NOMO-1 treated with dmso at 0.1 percent for 144 hours (cell line): ENCODE measurements around the gene THRB.

Source experiments
- DNase-seq: peaks from one replicate; lab custom pipeline; 2025; ENCODE audit not compliant: unreplicated experiment; lab: John Stamatoyannopoulos, UW

The THRB gene

GRCh38 chr3:24157106-24157505 is 337.5 kb downstream of the THRB start:
- no peak for DNase-seq

DNA sequence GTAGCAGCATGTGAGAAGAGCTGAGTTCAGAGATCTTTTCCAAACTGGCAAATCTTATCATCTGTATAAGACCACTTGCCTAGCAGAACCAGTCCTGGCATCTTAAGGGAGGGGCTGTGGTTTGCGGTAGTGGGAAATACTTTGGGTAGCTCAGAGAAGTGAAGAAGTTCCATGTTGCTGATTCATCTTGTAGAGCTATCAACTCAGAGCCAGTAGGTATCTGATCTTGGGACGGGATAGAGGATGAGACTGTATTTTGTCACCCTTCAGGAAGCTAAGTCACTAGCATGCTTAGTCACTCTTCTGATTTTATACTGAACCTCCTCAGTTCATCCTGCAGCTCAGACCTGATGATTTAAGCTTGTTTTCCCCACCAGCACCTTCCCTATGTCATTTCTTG is 338.2 kb downstream of the THRB start:
- DNase-seq = no peak

GRCh38 chr3:24155276-24155675 is 339.4 kb downstream of the THRB start:
- DNase-seq = no peak

- DNase-seq = no peak
These were observed 339.9 kb downstream of the THRB start for GRCh38 chr3:24154781-24155180.

- DNase-seq = no peak
These were observed 340.5 kb downstream of the THRB start for GRCh38 chr3:24154013-24154695.

DNA sequence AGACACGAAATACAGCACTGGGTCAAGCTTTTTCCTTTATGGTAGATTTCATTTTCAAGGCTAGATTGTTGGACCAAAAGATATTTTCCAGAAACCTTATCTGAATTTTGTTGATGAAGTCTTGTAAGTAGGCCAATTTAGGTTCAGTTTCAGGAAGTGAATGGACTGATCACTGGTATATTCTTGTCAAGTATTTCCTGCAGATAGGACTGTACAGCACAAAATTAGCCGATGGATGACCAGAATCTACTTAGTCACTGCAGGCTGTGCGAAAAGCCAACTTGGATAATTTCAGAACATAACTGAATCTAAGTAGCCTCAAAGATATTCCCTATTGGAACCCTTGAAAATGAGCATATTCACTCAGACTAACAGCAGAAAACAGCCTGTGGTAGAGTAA is 343.1 kb downstream of the THRB start:
- DNase-seq = no peak

GRCh38 chr3:24149032-24149431 is 345.6 kb downstream of the THRB start:
- no peak for DNase-seq

DNA sequence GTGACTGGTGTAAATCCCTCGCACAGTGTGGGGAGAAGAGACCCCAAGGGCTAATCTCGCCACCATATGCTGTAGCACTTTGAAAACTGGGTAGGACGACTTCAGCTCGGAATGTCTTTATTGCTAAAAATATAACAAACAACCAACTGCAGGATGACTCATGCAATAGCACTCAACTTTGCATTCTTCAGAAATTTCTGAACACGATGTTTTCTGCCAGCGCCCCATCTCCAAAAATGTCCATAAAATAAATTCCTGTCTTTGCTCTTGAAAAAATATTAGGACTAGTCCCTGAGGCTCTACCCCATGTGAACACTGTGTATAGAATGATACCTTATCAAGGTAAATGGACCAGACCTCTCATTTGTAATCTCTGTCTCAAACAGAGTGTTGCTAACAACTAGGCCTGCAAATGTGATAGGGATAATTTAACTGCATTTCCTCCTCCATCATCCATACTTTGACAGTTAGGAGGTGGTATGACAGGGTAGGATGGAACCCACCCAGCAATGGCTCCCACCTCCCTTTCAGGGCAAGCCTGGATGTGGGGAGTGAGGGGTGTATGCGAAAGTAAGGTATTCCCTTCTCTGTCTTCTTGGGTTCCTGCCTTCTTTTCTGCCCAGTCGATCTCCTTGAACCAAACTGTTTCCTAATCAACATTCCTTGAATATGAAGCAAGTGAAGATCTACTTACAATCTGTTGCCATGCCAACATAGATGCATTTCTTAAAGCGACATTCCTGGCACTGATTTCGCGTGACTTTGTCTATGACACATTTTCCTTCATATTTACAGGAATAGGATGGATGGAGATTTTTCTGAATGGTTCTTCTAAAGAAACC is 348.4 kb downstream of the THRB start:
- DNase-seq = no peak

GRCh38 chr3:24145481-24145880 is 349.2 kb downstream of the THRB start:
- no peak for DNase-seq

GRCh38 chr3:24142127-24142526 is 352.5 kb downstream of the THRB start:
- no peak for DNase-seq

DNA sequence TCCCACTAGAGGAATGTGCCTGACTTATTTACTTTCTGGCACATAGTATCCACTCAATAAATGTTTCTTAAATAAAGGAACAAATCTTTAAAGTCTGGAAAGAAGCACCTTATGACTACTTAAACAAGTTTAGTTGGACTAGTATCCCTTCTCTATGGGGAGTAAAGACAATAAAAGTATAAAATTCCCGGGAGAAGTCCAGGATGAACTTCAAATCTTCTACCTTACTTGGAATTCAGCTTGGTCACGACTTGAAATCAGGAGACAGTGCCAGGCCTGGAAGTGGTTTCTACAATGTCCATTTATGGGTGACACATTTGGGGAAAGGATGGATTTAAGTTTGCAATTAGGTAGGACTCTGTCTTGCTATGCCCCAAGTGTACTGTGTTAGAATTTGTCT is 353.1 kb downstream of the THRB start:
- DNase-seq = no peak

DNA sequence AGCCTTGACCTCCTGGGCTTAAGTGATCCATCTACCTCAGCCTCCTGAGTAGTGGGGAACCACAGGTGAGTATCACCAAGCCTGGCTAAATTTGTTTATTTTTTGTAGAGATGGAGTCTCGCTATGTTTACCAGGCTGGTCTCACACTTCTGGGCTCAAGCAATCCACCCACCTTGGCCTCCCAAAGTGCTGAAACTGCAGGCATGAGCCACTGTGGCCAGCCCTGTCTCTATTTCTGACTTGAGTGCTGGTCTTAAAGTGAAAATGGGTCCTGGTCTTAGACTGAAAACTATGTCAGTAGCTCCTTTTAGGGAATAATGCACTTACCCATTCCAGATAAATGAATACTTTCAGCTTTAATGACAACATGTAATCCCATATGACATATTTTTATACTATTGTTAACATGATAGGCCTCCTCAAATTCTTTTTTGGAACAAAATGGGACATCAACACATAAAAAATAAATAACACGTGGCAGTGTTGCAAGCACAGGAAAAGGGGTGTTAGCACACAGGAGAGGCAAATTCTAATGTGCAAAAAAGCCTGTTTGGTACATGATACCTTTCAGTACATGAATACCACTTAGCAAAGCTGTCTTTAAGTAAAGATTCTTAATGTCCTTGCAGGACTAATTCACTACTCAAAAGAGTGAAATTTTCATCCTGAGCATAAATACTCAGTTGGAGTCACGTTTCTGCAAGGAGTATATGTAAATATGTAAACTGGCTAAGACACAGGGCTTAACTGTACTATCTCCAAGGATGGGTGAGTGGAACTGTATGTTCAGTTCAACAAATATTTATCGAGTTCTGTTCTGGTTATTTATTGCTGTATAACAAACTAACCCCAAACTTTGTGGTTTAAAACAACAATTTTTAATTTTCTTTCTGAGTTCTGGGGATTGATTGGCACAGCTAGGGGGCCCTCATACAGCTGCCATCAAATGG is 354.9 kb downstream of the THRB start:
- DNase-seq = no peak

DNA sequence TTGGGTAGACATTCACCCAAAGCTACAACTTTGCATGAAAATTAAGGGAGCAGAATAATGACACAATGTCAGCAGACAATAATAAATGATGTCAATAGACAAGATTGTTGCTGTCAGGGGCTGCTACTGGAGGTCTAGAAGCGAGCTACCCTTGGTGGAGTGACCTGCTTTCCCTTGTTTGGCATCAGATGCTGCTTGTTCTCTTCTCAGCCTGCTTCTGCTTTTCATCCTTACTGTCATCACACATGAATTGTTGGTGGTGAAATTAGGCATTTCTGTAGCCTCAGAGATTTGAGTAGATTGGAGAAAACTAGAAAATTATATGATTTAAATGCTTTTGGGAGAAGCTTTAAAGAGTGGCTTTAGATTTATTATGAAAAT is 355.8 kb downstream of the THRB start:
- no peak for DNase-seq

GRCh38 chr3:24137958-24138875 is 356.4 kb downstream of the THRB start:
- no peak for DNase-seq

- no peak for DNase-seq
These were observed 357.3 kb downstream of the THRB start for GRCh38 chr3:24137334-24137733.

DNA sequence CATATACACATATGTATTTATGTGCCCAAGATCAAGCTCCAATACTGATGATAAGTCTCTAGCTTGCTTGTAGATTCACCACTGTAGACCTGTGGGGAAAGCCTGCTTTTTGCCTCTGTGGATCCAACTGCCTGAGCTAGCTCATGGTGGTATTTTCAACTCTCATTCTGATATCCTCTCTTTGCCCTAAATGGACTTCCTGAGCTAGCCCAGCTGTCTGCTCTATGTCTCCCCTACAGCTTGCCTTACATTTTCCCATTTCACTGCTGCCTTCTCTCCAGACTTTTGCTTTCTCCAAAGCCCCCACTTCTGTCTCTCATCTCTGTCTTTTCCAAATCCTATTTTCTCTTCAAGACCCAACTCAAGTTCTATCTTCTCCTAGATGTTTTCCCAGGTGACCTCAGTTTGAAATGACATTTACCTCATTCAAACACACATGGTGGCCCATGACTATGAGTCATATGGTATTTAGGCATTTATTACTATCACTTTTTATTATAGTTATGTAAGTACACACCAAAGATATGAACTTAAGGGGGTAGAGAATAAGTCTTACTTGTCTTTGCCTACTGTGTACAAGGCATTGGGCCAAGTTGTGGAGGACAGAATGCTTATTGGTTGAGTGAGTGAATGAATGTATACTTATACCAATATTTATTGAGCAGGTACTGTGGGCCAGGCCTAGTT is 357.9 kb downstream of the THRB start:
- DNase-seq = no peak

DNA sequence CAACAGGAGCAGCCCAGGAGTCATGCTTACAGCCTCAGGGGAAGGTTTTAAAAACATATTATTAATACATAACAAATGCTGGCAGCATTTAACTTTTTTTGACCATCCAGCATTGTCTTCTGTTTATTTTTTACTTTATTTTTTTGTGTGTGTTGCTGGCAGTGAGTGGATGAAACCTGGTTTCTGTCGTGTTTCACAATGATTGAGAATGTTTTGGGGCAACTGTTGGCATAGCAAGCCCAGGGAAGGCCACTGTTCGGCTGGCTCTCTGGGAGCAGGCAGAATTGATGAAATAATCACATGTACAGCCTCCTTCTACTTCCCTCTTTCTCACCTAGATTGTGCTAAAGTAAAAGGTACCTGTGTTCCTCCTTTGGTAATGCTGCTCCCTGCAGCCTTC is 359.4 kb downstream of the THRB start:
- DNase-seq = no peak

GRCh38 chr3:24133942-24134341 is 360.7 kb downstream of the THRB start:
- DNase-seq = no peak

- no peak for DNase-seq
These were observed 361.2 kb downstream of the THRB start for GRCh38 chr3:24133436-24133835.

DNA sequence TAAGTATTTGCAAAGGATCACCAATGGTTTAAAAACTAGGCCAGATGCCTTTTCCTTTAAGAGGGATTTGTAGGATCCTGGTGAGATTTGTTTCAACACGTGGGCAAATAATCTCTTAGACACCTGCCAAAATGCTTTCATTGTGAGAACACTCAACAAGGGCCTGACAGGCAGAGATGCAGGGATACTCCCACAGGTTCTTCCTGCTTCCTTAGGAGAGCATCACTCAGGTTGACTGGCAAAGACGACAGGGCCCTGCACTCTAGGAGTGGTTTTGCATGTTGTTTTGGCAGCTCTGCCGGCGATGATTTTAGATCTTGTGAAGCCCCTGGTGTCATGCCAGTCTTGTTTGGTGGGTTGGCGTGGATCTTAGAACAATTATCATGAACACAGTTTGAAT is 365.1 kb downstream of the THRB start:
- DNase-seq = no peak
